22Rv1 (cell line): ENCODE measurements around the gene WDR64.

Experiments
- ZFX ChIP-seq: fragments of 450-650 bp; IDR thresholded peaks from 2 replicates; pipeline ENCODE4 v1.6.1; 2017; ENCODE audit warnings: antibody characterized with exemption, borderline replicate concordance
- TF ChIP-seq, protein P1 (sequence below): fragments of 450-650 bp; IDR thresholded peaks from 2 replicates; pipeline ENCODE4 v1.5.1; 2017; ENCODE audit warnings: mild to moderate bottlenecking

GRCh38 chr1:241837416-241837815 lies 185.3 kb downstream of the WDR64 start:
- TF ChIP-seq, protein P1, sequence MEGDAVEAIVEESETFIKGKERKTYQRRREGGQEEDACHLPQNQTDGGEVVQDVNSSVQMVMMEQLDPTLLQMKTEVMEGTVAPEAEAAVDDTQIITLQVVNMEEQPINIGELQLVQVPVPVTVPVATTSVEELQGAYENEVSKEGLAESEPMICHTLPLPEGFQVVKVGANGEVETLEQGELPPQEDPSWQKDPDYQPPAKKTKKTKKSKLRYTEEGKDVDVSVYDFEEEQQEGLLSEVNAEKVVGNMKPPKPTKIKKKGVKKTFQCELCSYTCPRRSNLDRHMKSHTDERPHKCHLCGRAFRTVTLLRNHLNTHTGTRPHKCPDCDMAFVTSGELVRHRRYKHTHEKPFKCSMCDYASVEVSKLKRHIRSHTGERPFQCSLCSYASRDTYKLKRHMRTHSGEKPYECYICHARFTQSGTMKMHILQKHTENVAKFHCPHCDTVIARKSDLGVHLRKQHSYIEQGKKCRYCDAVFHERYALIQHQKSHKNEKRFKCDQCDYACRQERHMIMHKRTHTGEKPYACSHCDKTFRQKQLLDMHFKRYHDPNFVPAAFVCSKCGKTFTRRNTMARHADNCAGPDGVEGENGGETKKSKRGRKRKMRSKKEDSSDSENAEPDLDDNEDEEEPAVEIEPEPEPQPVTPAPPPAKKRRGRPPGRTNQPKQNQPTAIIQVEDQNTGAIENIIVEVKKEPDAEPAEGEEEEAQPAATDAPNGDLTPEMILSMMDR = no peak
- TF ChIP-seq ZFX = no peak
